Lower leg skin (tissue), 4 donors: ENCODE data around the gene CDK1. TPM values are rescaled to one million over a fixed set of nuclear protein-coding genes. Genes with fewer than 3 reads are reported as not detected.

Experiments used
- DNase-seq, 2 donors: peaks; one replicate each; pipeline ENCODE4 v3.0.0-alpha.2; 2019; ENCODE audit warnings: low spot score in 2 of 2
- H3K4me3 ChIP-seq: fragments of 200-600 bp; sonication (generic); 2 replicates; pipeline ENCODE4 v1.5.1; 2017; ENCODE audit warnings: mild to moderate bottlenecking, low read depth; ENCODE audit not compliant: poor library complexity, severe bottlenecking
- CTCF ChIP-seq, 3 donors: fragments of 450-650 bp; IDR thresholded peaks; one replicate each; pipeline ENCODE4 v1.5.1; 2016; ENCODE audit warnings: antibody characterized with exemption in 3 of 3, mild to moderate bottlenecking in 3 of 3, moderate library complexity in 2 of 3
- POLR2A ChIP-seq, 2 donors: fragments of 450-650 bp; IDR thresholded peaks; one replicate each; pipeline ENCODE4 v1.6.1; 2016 to 2017; ENCODE audit warnings: antibody characterized with exemption in 2 of 2, mild to moderate bottlenecking in 1 of 2, moderate library complexity in 1 of 2
- WGBS, 2 donors: methylation state at CpG; one replicate each; pipeline ENCODE4 v1.1.5; 2018; 5-methylcytosine and 5-hydroxymethylcytosine counted together
- intact Hi-C: fragments of 100-400 bp; cut with DNase I; formaldehyde crosslinking; loops from one replicate; pipeline ENCODE4 v1.15.0; 2023; ENCODE audit warnings: low total_unique reads
- total RNA-seq, 4 donors: library from RNA; depleted of rRNA; stranded (reverse); fragments of >200 nt; gene quantifications; one replicate each; pipeline ENCODE4 v1.1.0, GENCODE V29; 2016

CDK1 gene
- total RNA-seq, 4 donors from 2014 or later, result 5.1 to 8.4 (median 6.5) TPM

GRCh38 chr10:60760711-60761210, 17.5 kb upstream of the CDK1 start:
- intact Hi-C loops, result no loop called here
- H3K4me3 ChIP-seq, result no peak overlapping the region
- no peak for DNase-seq
- no peak for TF ChIP-seq POLR2A (IDR thresholded peaks at IDR 0.05)
- TF ChIP-seq CTCF (IDR thresholded peaks at IDR 0.05), result no peak

DNA sequence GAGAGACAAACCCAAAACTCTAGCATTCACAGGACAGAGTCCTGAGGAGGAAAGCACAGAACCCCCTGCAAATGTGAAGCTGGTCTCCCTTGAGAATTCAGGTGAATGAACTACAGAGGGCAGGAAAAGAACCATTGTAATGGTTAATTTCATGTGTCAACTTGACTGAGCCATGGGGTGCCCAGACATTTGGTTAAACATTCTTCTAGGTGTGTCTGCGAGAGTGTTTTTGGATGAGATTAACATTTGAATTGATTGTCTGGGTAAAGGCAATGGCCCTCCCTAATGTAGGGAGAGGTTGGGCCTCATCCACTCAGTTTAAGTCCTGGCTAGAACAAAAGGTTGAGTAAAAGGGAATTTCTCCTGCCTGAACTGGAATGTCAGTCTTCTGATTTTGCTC, 15.7 kb upstream of the CDK1 start:
- H3K4me3 ChIP-seq, result no peak overlapping the region
- 62 to 78% methylated on average over 1 of the region's 1 CpG for WGBS, 2 donors
- TF ChIP-seq CTCF (IDR thresholded peaks at IDR 0.05) (no peak), POLR2A (IDR thresholded peaks at IDR 0.05) (no peak)
- intact Hi-C loops, result no loop called here
- no peak for DNase-seq

DNA sequence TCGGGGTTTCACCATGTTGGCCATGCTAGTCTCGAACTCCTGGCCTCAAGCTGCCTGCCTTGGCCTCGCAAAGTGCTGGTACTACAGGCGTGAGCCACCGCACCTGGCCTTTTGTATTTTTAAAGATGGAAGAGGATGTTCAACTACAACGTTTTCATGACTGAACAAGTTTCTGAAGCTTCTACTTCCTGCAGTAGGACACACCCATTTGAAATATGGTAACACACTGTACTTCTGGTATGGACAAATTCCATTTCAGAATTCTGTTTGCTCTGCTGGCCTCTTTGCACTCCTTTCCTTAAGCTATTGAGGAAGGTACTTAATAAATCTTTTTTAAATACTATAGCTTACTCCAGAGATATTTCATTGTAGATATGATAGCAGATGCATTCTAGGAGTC, 10.9 kb upstream of the CDK1 start:
- no peak overlapping the region for H3K4me3 ChIP-seq
- TF ChIP-seq POLR2A (IDR thresholded peaks at IDR 0.05) (no peak), CTCF (IDR thresholded peaks at IDR 0.05) (no peak)
- 61 to 63% methylated on average over 6 of the region's 6 CpGs for WGBS, 2 donors
- no peak for DNase-seq
- intact Hi-C loops, result no loop called here

DNA sequence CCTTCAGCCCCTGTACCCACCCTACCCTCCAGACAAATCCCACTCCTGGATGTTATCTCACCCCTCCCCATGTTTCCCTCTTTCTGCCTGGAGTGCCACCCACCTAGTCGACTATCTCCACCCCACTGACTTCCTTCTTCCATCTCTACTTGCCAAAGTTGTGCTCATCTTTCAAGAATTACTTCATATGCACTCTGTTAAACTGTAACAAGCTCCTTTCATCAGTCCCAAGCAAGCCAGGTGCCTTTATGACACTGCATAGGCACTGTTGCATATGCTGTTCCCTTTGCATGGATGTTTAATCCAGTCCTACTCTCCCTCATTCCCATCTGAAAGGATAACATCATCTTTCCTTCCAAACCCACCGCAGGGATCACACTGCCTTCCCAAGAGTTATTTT, 8.9 kb upstream of the CDK1 start:
- H3K4me3 ChIP-seq, result no peak overlapping the region
- intact Hi-C loops, result no loop called here
- no peak for DNase-seq
- TF ChIP-seq CTCF (IDR thresholded peaks at IDR 0.05) (no peak), POLR2A (IDR thresholded peaks at IDR 0.05) (no peak)
- 56 to 57% methylated on average over 2 of the region's 2 CpGs for WGBS, 2 donors

DNA sequence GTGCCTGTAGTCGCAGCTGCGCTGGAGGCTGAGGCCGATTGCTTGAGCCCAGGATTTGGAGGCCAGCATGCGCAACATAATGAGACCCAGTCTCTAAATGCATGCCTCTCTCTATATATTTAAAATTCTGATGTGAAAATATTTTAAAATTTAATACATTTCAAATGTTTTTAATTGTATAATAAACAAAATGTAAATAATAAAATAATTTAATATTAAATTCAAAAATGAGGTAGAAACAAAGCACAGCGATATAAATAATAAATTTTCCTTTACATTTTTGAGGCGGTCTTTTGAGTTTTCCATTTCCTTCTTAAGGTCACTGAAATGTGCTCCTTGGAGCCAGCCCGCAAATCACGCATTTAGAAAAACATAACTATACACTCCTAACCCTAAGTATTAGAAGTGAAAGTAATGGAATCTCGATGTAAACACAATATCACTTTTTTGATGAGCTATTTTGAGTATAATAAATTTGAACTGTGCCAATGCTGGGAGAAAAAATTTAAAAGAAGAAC, 523 bp upstream of the CDK1 start:
- no peak for TF ChIP-seq POLR2A (IDR thresholded peaks at IDR 0.05)
- no peak for TF ChIP-seq CTCF (IDR thresholded peaks at IDR 0.05)
- DNase-seq, result no peak
- intact Hi-C loops, result no loop called here
- 43 to 44% methylated on average over 9 of the region's 9 CpGs for whole genome bisulfite sequencing, 2 donors
- no peak overlapping the region for H3K4me3 ChIP-seq
